ENCODE results near the gene TMEM184B.

TMEM184B gene

GRCh38 chr22:38175206-38176118, 97.3 kb downstream of the TMEM184B start:
- DNase-seq = no peak

DNA sequence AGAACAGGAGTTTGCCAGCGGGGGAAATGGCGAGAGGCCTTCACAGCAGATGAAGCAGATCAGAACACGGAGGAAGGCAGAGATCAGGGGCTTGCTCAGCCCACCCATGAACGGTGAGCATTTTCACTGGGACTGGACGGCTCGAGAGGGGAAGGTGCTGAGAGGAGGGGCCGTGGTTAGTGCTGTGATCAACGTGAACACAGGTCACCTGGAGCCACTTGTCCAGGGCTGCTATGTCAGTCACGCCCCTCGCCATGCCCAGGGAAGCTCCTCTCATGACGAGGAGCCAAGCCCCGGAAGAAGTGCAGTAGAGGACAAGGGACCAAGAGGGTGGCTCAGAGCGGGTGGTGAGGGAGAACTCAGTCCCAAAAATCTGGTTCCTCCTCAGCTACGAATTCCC, 98.2 kb downstream of the TMEM184B start:
- no peak for DNase-seq

GRCh38 chr22:38173641-38173906, 99.2 kb downstream of the TMEM184B start:
- no peak for DNase-seq

DNA sequence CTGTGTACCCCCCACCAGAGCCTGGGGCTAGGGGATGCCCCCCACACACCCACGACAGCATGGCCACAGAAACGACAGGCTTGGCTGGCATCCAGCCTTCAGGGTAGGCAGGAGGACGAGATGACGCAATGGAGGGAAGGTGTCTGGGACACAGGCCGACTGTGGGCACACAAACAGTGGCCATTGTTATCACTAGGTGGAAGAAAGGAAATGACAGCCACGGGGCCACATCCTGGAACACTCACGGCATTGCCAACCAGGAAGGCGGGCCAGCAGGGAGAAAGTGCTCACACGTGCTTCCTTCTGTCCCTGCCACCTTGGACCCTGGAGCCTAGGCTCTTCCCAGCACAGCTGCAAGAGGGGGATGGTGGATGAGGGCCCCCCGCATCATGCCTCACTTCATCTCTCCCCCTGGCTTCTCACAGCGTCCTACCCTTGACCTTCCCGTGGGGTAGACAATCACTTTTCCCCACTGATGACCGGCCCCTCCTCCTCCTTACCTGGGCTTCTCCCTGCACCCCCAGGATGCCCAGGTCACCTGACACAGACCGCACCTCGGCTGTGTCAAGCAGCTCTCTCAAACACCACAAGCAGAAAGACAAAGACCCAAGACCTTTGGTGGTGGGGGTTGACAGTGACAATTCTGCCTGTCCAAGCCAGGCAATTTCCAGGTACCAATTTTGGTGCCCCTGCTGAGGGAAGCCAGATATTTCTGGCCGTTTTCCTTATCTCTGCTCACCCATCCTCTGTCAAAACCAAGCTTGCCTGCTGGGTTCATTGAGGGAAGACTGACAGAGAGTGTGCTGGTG, 99.8 kb downstream of the TMEM184B start:
- DNase-seq = no peak

- no peak for DNase-seq
Observed at GRCh38 chr22:38171927-38172831, 100.6 kb downstream of the TMEM184B start.

DNA sequence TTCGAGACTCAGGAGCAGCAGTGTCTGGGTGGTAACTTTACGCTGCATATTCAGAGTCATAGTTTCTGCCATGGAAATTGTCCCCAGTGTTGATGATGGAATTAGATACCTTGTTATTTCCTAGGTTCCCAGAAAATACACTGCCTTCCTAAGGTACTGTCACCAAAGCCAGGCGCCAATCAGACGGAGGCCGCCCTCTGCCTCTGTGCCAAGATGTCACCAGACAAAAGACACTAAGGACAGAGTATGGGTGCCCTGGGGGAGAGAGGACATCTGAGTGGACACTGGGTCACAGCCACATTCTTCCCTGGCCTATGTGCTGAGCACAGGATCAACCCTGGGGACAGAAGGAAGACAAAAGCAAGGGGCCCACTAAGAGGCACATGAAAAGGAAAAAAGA, 102.3 kb downstream of the TMEM184B start:
- DNase-seq = no peak

All from NCI-H1436 (cell line).